RWPE2 (cell line): Measurements from ENCODE around the gene OR5D16.

Source experiments
- ATAC-seq: fragments of 200-7000 bp; cut with Tn5 transposase; 3 replicates; pipeline ENCODE4 v1.9.1; 2021; ENCODE audit warnings: low read depth
- DNase-seq: peaks from one replicate; pipeline ENCODE4 v3.0.0-alpha.2; 2020; ENCODE audit warnings: low spot score
- H3K27ac ChIP-seq: fragments of 450-650 bp; 2 replicates; pipeline ENCODE4 v1.5.1; 2017; ENCODE audit warnings: mild to moderate bottlenecking; ENCODE audit not compliant: poor library complexity, severe bottlenecking
- H3K27me3 ChIP-seq: fragments of 250-450 bp; sonication (Bioruptor Pico); 2 replicates; pipeline ENCODE4 v1.5.1; 2021; ENCODE audit warnings: mild to moderate bottlenecking, moderate library complexity; ENCODE audit not compliant: insufficient read depth, poor library complexity, severe bottlenecking
- H3K36me3 ChIP-seq: fragments of 250-450 bp; sonication (Bioruptor Pico); 2 replicates; pipeline ENCODE4 v1.5.1; 2020; ENCODE audit warnings: low read depth, mild to moderate bottlenecking, moderate library complexity
- H3K4me1 ChIP-seq: fragments of 250-450 bp; sonication (Bioruptor Pico); 2 replicates; pipeline ENCODE4 v1.5.1; 2021; ENCODE audit warnings: mild to moderate bottlenecking, moderate library complexity; ENCODE audit not compliant: insufficient read depth, poor library complexity, severe bottlenecking
- H3K4me3 ChIP-seq: fragments of 250-450 bp; sonication (Bioruptor Pico); 2 replicates; pipeline ENCODE4 v1.5.1; 2021; ENCODE audit warnings: mild to moderate bottlenecking, moderate library complexity; ENCODE audit not compliant: severe bottlenecking
- H3K9me3 ChIP-seq: fragments of 250-450 bp; sonication (Bioruptor Pico); 2 replicates; pipeline ENCODE4 v1.5.1; 2021; ENCODE audit warnings: mild to moderate bottlenecking, moderate library complexity; ENCODE audit not compliant: severe bottlenecking
- TF ChIP-seq, protein P1 (sequence below): fragments of 450-650 bp; IDR thresholded peaks from one replicate; pipeline ENCODE4 v1.5.1; 2017; ENCODE audit warnings: mild to moderate bottlenecking, moderate library complexity; ENCODE audit not compliant: poor library complexity, severe bottlenecking

The OR5D16 gene

GRCh38 chr11:55811067-55811466 lies 27.5 kb upstream of the OR5D16 start, which contains the start of gene OR5L1:
OR5L1 (plus strand) TSS chr11:55811367; CDS start chr11:55811467, 100 bp downstream.
- TF ChIP-seq, protein P1, sequence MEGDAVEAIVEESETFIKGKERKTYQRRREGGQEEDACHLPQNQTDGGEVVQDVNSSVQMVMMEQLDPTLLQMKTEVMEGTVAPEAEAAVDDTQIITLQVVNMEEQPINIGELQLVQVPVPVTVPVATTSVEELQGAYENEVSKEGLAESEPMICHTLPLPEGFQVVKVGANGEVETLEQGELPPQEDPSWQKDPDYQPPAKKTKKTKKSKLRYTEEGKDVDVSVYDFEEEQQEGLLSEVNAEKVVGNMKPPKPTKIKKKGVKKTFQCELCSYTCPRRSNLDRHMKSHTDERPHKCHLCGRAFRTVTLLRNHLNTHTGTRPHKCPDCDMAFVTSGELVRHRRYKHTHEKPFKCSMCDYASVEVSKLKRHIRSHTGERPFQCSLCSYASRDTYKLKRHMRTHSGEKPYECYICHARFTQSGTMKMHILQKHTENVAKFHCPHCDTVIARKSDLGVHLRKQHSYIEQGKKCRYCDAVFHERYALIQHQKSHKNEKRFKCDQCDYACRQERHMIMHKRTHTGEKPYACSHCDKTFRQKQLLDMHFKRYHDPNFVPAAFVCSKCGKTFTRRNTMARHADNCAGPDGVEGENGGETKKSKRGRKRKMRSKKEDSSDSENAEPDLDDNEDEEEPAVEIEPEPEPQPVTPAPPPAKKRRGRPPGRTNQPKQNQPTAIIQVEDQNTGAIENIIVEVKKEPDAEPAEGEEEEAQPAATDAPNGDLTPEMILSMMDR, result no peak
- no peaks in the 10 kb centered on the region for H3K36me3 ChIP-seq
- H3K9me3 ChIP-seq, result peaks cover 2% of the 10 kb centered on the region
- ATAC-seq (no peak), DNase-seq (no peak)
- H3K27me3 ChIP-seq, result no peaks in the 10 kb centered on the region
- H3K4me3 ChIP-seq, result no peak within 1 kb of the TSS
- H3K27ac ChIP-seq, result no peak within 1 kb of the TSS
- H3K4me1 ChIP-seq, result no peaks in the 10 kb centered on the region

- Histone ChIP-seq H3K4me1 (no peaks in the 10 kb centered on the region), H3K27me3 (no peaks in the 10 kb centered on the region), H3K9me3 (no peaks in the 10 kb centered on the region), H3K27ac (no peak within 1 kb of the TSS), H3K4me3 (no peak within 1 kb of the TSS), H3K36me3 (no peaks in the 10 kb centered on the region)
- no peak for DNase-seq
- ATAC-seq, result no peak
- TF ChIP-seq, protein P1, result no peak
Observed at GRCh38 chr11:55819330-55819729, 19.2 kb upstream of the OR5D16 start, which contains the start of gene OR5D18. OR5D18 (plus strand) TSS chr11:55819630; CDS start chr11:55819630, 0 bp downstream.

DNA sequence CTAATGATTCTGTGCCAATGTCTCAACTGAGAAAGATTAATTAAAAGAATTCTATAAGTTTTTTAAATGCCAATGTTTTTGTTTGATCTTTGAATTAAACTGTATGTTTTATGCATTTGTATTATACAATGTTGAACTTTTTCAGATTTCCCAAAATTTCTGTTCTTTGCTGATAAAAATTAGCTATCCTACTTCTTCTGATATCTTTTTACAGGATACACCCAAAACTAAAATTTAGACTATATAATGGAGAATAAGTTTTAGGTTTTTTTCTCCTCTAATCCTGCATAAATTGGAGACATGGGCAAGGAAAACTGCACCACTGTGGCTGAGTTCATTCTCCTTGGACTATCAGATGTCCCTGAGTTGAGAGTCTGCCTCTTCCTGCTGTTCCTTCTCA lies 11.6 kb upstream of the OR5D16 start, which contains the start of gene OR5L2:
Gene OR5L2, plus strand, starts transcription at position 301 of the 400 bp plus-strand sequence. Its CDS starts 0 bp downstream, at position 301.
- no peak within 1 kb of the TSS for H3K27ac ChIP-seq
- TF ChIP-seq, protein P1, result no peak
- H3K4me3 ChIP-seq, result no peak within 1 kb of the TSS
- no peak for DNase-seq
- no peaks in the 10 kb centered on the region for H3K9me3 ChIP-seq
- H3K27me3 ChIP-seq, result no peaks in the 10 kb centered on the region
- no peaks in the 10 kb centered on the region for H3K36me3 ChIP-seq
- no peaks in the 10 kb centered on the region for H3K4me1 ChIP-seq
- no peak for ATAC-seq

GRCh38 chr11:55847453-55847852 lies 8.9 kb downstream of the OR5D16 start:
- H3K4me1 ChIP-seq, result no peaks in the 10 kb centered on the region
- TF ChIP-seq, protein P1, result no peak
- ATAC-seq (no peak), DNase-seq (no peak)
- no peak overlapping the region for H3K4me3 ChIP-seq
- no peaks in the 10 kb centered on the region for H3K9me3 ChIP-seq
- no peak overlapping the region for H3K27ac ChIP-seq
- H3K27me3 ChIP-seq, result no peaks in the 10 kb centered on the region
- no peaks in the 10 kb centered on the region for H3K36me3 ChIP-seq

DNA sequence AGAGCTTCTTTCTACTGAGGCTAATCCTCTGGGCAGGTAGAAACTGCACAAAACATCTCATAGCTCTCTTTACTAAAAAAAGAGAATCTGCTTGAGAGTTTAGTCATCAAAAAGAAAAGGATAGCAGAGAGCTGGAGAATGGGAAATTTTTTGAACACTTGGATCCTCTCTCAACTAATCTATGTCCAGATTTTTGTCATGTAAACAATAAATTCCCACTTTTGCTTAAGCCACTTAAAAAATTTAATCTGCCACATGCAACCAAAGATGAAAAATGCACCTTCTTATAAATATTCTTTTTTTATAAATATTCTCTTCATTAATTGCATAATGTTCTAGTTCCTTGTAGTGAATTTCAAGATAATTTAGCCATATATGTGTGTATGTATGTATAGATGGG lies 10.5 kb downstream of the OR5D16 start:
- Histone ChIP-seq H3K9me3 (no peaks in the 10 kb centered on the region), H3K36me3 (no peaks in the 10 kb centered on the region), H3K27me3 (no peaks in the 10 kb centered on the region), H3K4me3 (no peak overlapping the region), H3K27ac (no peak overlapping the region), H3K4me1 (no peaks in the 10 kb centered on the region)
- TF ChIP-seq, protein P1, result no peak
- ATAC-seq, result no peak
- DNase-seq, result no peak
